Peyer's patch (tissue), 4 donors: Measurements from ENCODE around the gene JAZF1. TPM values are rescaled to one million over a fixed set of nuclear protein-coding genes. Genes with fewer than 3 reads are reported as not detected.

Source experiments
- DNase-seq, 3 donors: peaks; one replicate each; pipeline ENCODE4 v3.0.0-alpha.2; 2017 to 2019
- H3K27ac ChIP-seq, 4 donors: fragments of 200-600 bp; sonication (generic); one replicate each; pipeline ENCODE4 v1.5.1; 2016 to 2019
- H3K27me3 ChIP-seq, 2 donors: fragments of 200-600 bp; sonication (generic); one replicate each; pipeline ENCODE4 v1.5.1; 2019
- H3K36me3 ChIP-seq, 3 donors: fragments of 200-600 bp; sonication (generic); one replicate each; pipeline ENCODE4 v1.5.1; 2016 to 2019
- H3K4me1 ChIP-seq, 4 donors: fragments of 200-600 bp; sonication (generic); one replicate each; pipeline ENCODE4 v1.5.1; 2016 to 2019
- H3K4me3 ChIP-seq, 4 donors: fragments of 200-600 bp; sonication (generic); 1 replicate in 3 of 4; 2 replicates in 1 of 4; pipeline ENCODE4 v1.5.1; 2016 to 2019; ENCODE audit warnings: mild to moderate bottlenecking in 1 of 4
- H3K9me3 ChIP-seq, 4 donors: fragments of 200-600 bp; sonication (generic); one replicate each; pipeline ENCODE4 v1.5.1; 2016 to 2019; ENCODE audit warnings: mild to moderate bottlenecking in 1 of 4
- POLR2A ChIP-seq, 2 donors: fragments of 450-650 bp; IDR thresholded peaks; one replicate each; pipeline ENCODE4 v1.5.1; 2017; ENCODE audit warnings: antibody characterized with exemption in 2 of 2, mild to moderate bottlenecking in 2 of 2, moderate library complexity in 2 of 2
- total RNA-seq, 4 donors: library from RNA; depleted of rRNA; stranded (reverse); fragments of >200 nt; gene quantifications; one replicate each; pipeline ENCODE4 v1.1.0, GENCODE V29; 2016
- TF ChIP-seq, protein P1 (sequence below), 6 experiments: fragments of 450-650 bp in 4 of 6; fragments of 200-600 bp in 2 of 6; sonication (generic) in 1 of 6; IDR thresholded peaks; one replicate each; pipeline ENCODE4 v1.5.1; 2017 to 2019; ENCODE audit warnings: antibody characterized with exemption in 6 of 6, mild to moderate bottlenecking in 3 of 6, moderate library complexity in 1 of 6

Gene JAZF1
- total RNA-seq, 4 donors from 2014 or later: 1.9 to 15.7 (median 2.6) TPM

GRCh38 chr7:27846388-27846787 lies 334.2 kb downstream of the JAZF1 start:
- Histone ChIP-seq H3K4me1 (no peaks in the 10 kb centered on the region), H3K27ac (no peak overlapping the region), H3K27me3 (no peaks in the 10 kb centered on the region), H3K4me3 (no peak overlapping the region), H3K36me3 (no peaks in the 10 kb centered on the region), H3K9me3 (no peaks in the 10 kb centered on the region)
- TF ChIP-seq, protein P1, sequence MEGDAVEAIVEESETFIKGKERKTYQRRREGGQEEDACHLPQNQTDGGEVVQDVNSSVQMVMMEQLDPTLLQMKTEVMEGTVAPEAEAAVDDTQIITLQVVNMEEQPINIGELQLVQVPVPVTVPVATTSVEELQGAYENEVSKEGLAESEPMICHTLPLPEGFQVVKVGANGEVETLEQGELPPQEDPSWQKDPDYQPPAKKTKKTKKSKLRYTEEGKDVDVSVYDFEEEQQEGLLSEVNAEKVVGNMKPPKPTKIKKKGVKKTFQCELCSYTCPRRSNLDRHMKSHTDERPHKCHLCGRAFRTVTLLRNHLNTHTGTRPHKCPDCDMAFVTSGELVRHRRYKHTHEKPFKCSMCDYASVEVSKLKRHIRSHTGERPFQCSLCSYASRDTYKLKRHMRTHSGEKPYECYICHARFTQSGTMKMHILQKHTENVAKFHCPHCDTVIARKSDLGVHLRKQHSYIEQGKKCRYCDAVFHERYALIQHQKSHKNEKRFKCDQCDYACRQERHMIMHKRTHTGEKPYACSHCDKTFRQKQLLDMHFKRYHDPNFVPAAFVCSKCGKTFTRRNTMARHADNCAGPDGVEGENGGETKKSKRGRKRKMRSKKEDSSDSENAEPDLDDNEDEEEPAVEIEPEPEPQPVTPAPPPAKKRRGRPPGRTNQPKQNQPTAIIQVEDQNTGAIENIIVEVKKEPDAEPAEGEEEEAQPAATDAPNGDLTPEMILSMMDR (IDR thresholded peaks at IDR 0.05): no peak
- no peak for TF ChIP-seq POLR2A (IDR thresholded peaks at IDR 0.05)
- DNase-seq: no peak

DNA sequence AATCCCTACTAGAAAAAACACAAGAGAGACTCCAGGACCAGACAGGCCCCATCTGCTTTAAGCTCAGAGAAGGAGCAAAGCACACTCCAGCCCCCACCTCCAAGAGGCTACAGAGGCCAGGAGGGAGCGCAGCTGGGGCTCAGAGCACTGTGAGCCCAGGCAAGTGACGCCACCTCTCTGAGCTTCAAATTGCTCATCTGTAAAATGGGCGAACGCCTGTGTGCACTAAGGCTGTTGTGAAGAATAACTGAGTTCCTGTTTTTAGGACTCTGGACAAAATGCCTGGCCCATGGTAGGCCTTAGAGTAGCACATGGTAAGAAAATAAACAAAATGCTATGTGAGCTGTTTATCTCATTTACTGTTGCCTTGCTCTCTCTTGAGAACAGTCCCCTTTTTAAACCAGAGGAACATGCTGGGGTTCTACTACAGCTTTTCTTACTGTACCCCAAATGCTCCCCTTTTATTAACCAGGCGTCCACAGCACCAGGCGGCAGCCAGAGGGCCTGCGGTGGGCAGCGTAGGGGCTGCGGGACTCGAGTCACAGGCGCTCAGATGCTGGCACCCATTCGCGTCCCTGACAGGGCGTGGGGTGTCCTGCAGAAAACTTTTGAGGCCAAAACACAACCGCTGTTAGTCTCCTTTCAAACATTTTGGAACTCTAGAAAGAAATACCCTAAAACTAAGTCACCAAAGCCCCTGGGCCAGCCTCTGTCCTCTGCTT lies 336.9 kb downstream of the JAZF1 start:
- no peak for DNase-seq
- no peak overlapping the region for H3K4me3 ChIP-seq
- no peak overlapping the region for H3K27ac ChIP-seq
- no peaks in the 10 kb centered on the region for H3K9me3 ChIP-seq
- no peaks in the 10 kb centered on the region for H3K4me1 ChIP-seq
- TF ChIP-seq, protein P1 (IDR thresholded peaks at IDR 0.05): no peak
- no peak for TF ChIP-seq POLR2A (IDR thresholded peaks at IDR 0.05)
- no peaks in the 10 kb centered on the region for H3K36me3 ChIP-seq
- H3K27me3 ChIP-seq: no peaks in the 10 kb centered on the region

DNA sequence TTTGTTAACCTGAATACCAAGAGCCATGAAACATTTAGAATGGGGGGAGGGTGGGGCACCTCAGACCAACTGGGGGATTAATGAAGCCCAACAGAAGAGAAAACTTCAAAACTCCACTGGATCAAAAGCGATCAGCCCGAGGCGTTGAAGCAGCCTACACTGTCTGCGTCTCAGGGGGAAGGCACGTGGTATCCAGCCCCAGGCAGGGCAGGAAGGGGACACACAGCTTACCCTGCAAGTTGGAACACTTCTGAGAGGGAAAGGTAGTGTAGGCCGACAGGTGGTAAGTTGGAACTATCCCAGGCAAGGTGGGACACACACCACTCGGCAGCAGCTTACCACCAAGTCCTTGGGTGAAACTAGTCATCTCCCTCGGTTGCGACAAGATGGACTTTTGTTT lies 337.7 kb downstream of the JAZF1 start:
- Histone ChIP-seq H3K9me3 (no peaks in the 10 kb centered on the region), H3K27me3 (no peaks in the 10 kb centered on the region), H3K27ac (no peak overlapping the region), H3K4me1 (no peaks in the 10 kb centered on the region), H3K4me3 (no peak overlapping the region), H3K36me3 (no peaks in the 10 kb centered on the region)
- TF ChIP-seq, protein P1 (IDR thresholded peaks at IDR 0.05): no peak
- no peak for TF ChIP-seq POLR2A (IDR thresholded peaks at IDR 0.05)
- no peak for DNase-seq

- Histone ChIP-seq H3K4me1 (no peaks in the 10 kb centered on the region), H3K4me3 (no peak overlapping the region), H3K36me3 (no peaks in the 10 kb centered on the region), H3K27ac (no peak overlapping the region), H3K9me3 (no peaks in the 10 kb centered on the region), H3K27me3 (no peaks in the 10 kb centered on the region)
- DNase-seq: no peak
- TF ChIP-seq, protein P1 (IDR thresholded peaks at IDR 0.05): no peak
- no peak for TF ChIP-seq POLR2A (IDR thresholded peaks at IDR 0.05)
Observed at GRCh38 chr7:27842094-27842692, 338.4 kb downstream of the JAZF1 start.

DNA sequence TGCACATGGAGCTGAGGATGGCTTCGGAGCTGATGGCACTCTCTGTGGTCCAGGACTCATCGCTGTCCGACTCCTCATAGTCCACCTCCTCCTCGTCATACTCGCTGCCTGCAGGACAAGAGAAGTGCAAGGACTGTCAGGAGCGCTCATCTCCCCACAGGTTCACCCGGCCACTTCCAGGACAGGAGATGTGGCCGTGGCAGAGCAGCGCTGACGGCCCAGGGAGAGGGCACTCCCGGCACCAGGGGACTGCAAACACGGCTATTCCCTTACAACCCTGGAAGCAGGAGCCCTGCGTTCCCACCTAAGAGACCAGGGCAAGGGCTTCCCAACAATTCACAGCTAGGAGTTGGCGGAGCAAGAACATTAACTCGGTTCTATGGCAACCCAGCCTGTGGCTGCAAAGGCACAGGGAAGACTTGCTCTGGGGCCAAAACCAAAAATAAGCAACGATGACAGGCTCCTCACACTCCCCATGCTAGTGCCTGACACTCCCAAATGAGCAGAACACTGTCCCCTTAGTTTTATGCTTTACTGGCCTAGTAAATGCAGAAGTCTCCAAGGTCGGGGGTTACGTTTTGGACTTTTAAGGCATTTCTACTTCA lies 339.7 kb downstream of the JAZF1 start:
- Histone ChIP-seq H3K4me1 (no peaks in the 10 kb centered on the region), H3K27ac (no peak overlapping the region), H3K36me3 (no peaks in the 10 kb centered on the region), H3K4me3 (no peak overlapping the region), H3K9me3 (no peaks in the 10 kb centered on the region), H3K27me3 (no peaks in the 10 kb centered on the region)
- no peak for TF ChIP-seq POLR2A (IDR thresholded peaks at IDR 0.05)
- TF ChIP-seq, protein P1 (IDR thresholded peaks at IDR 0.05): no peak
- DNase-seq: no peak
